ENCODE data around the gene ZDHHC4. TPM values are rescaled to one million over a fixed set of nuclear protein-coding genes. Genes with fewer than 3 reads are reported as not detected.

ZDHHC4 gene
- total and polyA plus RNA-seq, 2 donors (not counting 3 experiments of a cell fraction or from before 2014, with no cell fraction given), result 29.9 to 122 TPM

DNA sequence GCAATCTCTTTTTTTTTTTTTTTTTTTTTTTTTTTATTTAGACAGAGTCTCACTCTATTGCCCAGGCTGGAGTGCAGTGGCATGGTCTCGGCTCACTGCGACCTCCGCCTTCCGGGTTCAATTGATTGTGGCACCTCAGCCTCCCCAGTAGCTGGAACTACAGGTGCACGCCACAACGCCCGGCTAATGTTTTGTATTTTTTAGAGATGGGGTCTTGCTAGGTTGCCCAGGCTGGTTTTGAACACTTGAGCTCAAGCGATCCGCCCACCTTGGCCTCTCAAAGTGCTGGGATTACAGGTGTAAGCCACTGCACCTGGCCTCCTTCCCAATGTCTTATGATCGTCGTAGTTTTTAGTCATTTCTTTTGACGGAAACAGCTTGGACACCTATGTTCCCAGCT, 31.5 kb downstream of the ZDHHC4 start:
- dilution Hi-C loops (cut with MboI; ENCODE audit: extremely low pct_ligation_motif_present, low sequenced_read_pairs), result no loop called here

More for the DNA sequence above, 31.5 kb downstream of the ZDHHC4 start:
- ChIA-PET CTCF (no interaction called here), POLR2A (no interaction called here)
- no peaks in the 10 kb centered on the region for H3K9me3 ChIP-seq (replicated peaks; ENCODE audit: control insufficient read depth, insufficient read depth, low read length)
- H3K36me3 ChIP-seq (ENCODE audit: control insufficient read depth in 2 of 2, extremely low read depth in 1 of 2, insufficient read depth in 2 of 2, low read length in 2 of 2), result peaks cover 0 to 4% of the 10 kb centered on the region in 2 experiments
- no peak overlapping the region for H3K27ac ChIP-seq (ENCODE audit: insufficient read depth, low read depth, low read length)
- TF ChIP-seq MYC (IDR thresholded peaks at IDR 0.05; ENCODE audit: low read depth, low read length) (no peak), GATA2 (IDR thresholded peaks at IDR 0.05; ENCODE audit: insufficient read depth, insufficient read length, low read depth, low read length) (no peak), JUN (IDR thresholded peaks at IDR 0.05; ENCODE audit: borderline replicate concordance, insufficient read depth, insufficient read length, low read depth) (no peak), EZH2 (IDR thresholded peaks at IDR 0.05; ENCODE audit: borderline replicate concordance, low read depth, low read length, severe bottlenecking) (no peak), POLR2A (IDR thresholded peaks at IDR 0.05; ENCODE audit: low read depth, low read length) (no peak), FOS (IDR thresholded peaks at IDR 0.05; ENCODE audit: borderline replicate concordance, insufficient read depth, low read length) (no peak), POLR2AphosphoS5 (IDR thresholded peaks at IDR 0.05; ENCODE audit: insufficient read depth, low read depth, low read length) (no peak), CTCF (IDR thresholded peaks at IDR 0.05; ENCODE audit: extremely low read depth in 1 of 2, insufficient read depth in 1 of 2, low read depth in 1 of 2, low read length in 2 of 2) (no peak)
- TF ChIP-seq, protein P1, sequence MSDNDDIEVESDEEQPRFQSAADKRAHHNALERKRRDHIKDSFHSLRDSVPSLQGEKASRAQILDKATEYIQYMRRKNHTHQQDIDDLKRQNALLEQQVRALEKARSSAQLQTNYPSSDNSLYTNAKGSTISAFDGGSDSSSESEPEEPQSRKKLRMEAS (IDR thresholded peaks at IDR 0.05; ENCODE audit: insufficient read depth, insufficient read length), result no peak
- H2AFZ ChIP-seq (ENCODE audit: low read depth, low read length), result no peak overlapping the region
- no peak for DNase-seq (ENCODE audit: low read depth, low spot score)
- no peak for FAIRE-seq
- no peak overlapping the region for H3K9ac ChIP-seq (replicated peaks; ENCODE audit: extremely low read depth, insufficient read depth, low read length)
- H3K4me3 ChIP-seq (replicated peaks in 1 of 3; ENCODE audit: insufficient read depth in 1 of 3, low read depth in 1 of 3, low read length in 3 of 3), result no peak overlapping the region
- H3K27me3 ChIP-seq (ENCODE audit: control insufficient read depth in 2 of 2, insufficient read depth in 2 of 2, low read length in 2 of 2), result peaks cover 3 to 5% of the 10 kb centered on the region in 2 experiments
- no peaks in the 10 kb centered on the region for H3K79me2 ChIP-seq (ENCODE audit: control insufficient read depth, insufficient read depth, low read length)
- H4K20me1 ChIP-seq (replicated peaks; ENCODE audit: control insufficient read depth, extremely low read depth, insufficient read depth, low read length), result no peaks in the 10 kb centered on the region
- H3K4me1 ChIP-seq (ENCODE audit: control insufficient read depth, extremely low read depth, insufficient read depth, low read length), result no peaks in the 10 kb centered on the region
- H3K4me2 ChIP-seq (ENCODE audit: insufficient read depth, low read length), result no peak overlapping the region
- no TSS peak for BruUV-seq (replicated peaks)
- intact Hi-C loops (cut with micrococcal nuclease), result no loop called here
- no peaks in the 10 kb centered on the region for H3K9me1 ChIP-seq (replicated peaks; ENCODE audit: control insufficient read depth, extremely low read depth, insufficient read depth, low read length)

Measured in endothelial cell of umbilical vein (primary cell).